GM21381 (cell line): ENCODE measurements around the gene ARAF.
"Not testable (repeated sequence)": the region's sequence is repeated elsewhere in the genome, so short reads cannot be mapped to it uniquely, and the experiment has no call there.

Experiments used
- ATAC-seq: cut with Tn5 transposase; IDR thresholded peaks from one replicate; pipeline ENCODE4 v1.9.1; 2021; ENCODE audit warnings: mild to moderate bottlenecking, moderate library complexity; ENCODE audit not compliant: unreplicated experiment

Gene ARAF

DNA sequence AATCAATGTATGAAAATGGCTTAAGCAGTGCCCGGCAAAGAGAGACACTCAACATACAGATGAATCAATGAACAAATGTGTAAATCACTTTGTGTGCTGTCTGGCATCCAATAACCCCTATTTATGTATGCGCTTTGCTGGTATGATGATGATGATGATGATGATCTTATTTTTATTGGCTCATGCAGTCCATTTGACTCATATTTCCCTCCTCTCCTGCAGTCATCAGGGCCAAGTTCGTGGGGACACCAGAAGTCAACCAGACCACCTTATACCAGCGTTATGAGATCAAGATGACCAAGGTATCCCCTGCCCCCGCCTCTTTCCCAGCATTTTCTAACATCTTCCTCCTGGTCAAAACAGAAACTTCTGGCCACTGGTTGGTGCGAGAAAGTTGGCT is 23.7 kb downstream of the ARAF start:
- ATAC-seq: no peak

DNA sequence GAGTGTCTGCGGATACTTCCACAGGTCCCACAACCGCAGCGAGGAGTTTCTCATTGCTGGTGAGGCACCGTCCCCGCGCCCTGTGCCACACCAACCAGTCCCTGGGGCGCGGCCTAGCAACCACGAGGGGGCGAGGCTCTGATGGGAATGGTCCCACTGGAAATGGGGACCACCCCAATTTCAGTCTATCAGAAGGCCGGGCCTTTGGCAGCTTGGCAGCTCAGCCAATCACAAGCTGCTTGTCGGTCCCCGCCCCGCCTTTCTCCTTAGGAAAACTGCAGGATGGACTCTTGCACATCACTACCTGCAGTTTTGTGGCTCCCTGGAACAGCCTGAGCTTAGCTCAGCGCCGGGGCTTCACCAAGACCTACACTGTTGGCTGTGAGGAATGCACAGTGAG is 24.3 kb downstream of the ARAF start:
- no peak for ATAC-seq

DNA sequence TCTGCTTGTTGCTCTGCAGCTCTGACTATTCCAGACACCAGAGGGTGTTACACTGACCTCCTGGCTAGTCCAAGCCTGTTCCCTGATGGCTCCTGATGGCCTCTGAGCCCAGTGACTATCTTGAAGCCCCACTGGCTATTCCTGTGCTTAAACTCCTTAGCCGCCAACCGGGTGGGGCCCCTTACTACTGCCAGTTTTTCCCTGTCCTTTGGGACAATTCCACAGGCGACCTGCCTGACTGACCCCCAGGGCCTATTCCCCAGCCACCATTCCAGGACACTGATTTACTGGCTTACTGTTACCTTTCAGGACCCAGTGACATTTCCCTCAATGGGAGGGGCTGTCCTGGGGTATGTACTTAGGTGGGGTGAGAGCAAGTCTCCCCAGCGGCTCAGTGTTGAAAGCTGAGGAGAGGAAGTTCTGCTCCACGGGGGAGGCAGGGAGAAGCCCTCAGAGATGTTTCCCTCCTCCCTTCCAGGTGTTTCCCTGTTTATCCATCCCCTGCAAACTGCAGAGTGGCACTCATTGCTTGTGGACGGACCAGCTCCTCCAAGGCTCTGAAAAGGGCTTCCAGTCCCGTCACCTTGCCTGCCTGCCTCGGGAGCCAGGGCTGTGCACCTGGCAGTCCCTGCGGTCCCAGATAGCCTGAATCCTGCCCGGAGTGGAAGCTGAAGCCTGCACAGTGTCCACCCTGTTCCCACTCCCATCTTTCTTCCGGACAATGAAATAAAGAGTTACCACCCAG is 25.2 kb downstream of the ARAF start:
- no peak for ATAC-seq

DNA sequence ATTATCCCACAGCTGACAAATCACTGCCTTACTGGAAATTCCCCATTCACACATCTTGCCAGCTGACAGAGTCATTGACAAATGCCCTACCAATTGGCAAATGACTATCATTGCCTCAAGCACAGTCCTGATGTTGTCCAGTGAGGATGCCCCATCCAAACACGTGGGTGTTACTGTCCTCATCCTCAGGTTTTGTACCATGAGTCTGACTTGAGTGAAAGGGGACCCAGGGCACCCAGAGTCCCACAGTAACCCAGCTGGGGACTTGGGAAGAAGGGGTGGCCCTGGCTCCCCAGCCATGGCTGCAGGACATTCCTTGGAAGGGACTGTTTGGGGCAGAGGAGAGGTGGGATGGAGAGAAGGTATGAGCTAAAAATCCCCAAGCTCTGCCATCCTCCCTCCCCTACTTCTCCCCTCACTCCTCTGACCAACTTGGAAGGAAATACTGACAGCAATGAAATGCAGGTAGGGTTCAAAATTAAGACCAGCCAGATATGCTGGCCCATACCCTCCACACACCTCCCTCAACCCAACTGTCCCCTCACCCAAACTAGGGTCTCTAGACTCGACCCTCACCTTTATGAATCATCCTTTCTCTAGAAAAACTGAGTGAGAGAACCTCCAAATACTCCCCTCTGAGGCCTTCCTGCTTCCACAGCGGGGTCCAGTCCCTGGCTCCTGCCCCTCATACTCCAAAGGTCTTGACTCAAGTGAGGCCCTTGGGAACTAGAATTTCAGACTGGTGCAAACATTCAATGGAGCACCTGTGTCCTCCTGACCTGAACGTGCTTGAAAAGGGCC is 26.3 kb downstream of the ARAF start:
- no peak for ATAC-seq

DNA sequence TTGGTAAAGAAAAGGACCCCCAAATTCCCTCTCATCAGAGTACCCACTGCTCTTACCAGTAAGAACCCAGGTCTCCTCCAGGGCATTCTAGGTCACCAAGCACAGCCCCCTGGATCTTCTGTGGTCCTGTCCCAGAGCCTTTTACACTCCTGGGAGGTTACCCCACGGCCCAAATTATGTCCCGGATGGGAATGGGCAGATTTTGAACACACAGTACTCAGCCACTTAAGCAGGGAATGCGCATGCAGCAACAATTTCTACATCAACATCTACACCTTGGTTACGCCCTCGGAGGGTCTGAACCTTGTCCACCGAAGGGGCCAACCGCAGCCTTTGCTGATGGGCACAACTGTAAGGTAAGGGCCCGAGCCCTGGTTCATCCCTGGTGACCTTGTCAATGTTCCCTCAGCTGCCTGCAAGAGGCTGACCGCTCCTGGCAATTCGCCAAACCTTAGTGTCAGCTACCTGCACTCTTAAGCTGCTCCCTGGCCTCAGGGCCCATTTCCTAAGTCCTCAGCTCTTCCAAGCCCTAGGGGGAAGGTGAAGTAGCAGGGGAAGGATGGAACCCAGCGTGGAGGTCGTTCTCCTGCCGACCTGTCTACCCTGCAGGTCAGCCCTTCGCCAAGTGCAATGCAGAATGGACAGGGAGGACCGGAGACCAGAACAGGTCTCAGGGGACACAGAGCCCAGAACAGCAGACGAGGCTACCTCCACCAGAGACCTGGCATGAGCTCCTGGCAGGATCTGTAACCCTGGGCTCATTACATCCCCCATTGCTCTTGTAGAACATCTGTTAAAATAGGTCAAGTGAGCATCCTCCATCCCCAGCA is 27.1 kb downstream of the ARAF start:
- ATAC-seq: no peak

DNA sequence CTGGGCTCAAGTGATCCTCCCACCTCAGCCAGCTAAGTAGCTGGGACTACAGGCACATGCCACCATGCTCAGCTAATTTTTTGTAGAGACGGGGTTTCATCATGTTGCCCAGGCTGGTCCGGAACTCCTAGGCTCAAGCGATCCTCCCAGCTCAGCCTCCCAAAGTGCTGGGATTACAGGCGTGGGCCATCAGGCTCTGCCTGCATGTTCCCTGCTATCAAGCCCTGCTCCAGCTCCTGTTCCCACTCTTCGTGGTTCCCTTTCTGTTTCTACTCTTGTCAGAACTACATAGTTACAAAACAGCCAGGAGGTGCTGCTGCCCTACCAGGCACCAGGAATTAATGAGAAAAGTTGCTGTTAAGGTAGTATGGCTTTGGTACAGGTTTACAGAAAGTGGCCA is 30.0 kb downstream of the ARAF start:
- no peak for ATAC-seq

DNA sequence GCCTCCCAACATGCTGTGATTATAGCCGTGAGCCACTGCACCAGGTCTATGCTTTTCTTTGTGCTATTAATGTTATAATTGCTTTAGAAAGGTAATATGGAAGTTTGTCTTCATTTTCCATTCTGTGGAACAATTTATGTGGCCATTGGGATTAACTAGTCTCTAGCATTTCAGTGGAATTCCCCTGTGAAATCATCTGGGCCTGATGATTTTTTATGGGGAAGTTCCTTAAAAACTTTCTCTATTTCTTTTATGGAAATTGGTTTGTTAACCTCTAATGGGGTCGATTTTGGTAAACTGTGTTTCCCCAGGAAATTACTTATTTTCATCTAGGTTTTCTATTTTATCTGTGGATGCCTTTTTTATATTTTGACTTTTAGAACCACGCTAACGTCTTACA is 32.5 kb downstream of the ARAF start:
- ATAC-seq: no peak

DNA sequence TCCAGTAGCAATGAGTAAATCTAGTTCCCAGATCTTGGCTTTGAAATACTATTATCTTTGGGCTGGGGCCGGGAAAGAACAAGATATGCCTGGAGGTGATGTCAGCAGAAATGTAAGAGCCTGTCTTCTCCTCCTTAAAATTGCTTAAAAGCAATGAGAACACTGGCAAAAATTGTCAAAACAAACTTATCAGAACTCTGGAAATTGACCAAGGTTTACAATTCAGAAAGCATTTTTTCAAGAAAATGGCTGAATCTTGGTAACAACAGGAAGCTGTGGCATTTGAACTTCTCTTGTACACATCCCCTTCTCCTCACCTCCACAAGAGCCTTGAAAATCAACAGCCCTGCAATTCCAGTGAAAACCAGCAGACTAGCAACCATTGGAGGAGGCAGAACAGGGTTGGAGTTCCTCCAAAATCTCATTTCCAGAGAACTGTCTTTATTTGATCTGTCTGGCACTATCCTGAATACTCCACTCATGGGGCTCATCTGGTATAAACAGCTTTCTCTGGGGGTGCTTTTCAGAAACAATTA is 34.8 kb downstream of the ARAF start:
- ATAC-seq: no peak

DNA sequence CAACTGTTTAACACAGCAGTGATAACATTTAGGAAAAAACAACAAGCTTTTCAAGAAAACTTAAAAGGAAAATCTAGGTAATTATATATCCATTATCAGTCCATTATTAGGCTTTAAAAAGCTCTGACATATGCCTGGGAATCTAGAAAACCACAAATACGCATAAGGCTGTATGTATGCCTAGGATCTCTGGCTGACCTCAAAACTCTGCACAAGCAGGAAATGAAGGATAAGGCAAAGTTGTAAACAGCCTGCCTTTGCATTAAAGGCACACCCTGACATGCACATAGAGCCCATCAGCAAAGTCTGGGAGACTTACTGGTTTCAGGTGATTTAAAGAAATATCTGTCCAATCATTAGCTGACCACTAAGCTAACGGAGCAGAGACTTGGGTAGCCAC is 35.3 kb downstream of the ARAF start:
- no peak for ATAC-seq

DNA sequence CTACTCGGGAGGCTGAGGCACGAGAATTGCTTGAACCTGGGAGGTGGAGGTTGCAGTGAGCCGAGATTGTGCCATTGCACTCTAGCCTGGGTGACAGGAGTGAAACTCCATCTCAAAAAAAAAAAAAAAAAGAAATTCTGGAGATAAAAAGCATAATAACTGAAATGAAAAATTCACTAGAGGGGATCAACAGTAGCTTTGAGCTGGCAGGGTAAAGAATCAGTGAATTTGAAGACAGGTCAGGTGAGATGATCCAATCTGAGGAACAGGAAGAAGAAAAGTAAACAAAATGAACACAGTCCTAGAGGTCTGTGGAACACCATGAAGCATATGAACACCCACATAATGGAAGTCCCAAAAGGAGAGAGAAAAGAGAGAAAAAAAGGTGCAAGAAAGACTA is 36.2 kb downstream of the ARAF start:
- ATAC-seq: no peak

DNA sequence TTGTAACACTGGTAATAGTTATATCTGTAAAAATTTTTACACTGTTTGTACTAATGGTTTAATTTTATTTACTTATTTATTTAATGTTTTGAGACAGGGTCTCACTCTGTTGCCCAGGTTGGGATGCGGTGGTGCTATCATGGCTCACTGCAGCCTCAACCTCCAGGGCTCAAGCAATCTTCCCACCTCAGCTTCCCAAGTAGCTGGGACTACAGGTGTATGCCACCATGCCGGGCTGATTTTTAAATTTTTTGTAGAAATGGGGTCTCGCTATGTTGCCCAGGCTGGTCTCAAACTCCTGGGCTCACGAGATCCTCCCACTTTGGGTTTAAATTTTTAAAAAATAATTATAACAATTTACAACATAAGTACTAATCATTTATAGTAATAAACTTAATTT is 42.1 kb downstream of the ARAF start:
- not testable (repeated sequence) for ATAC-seq

DNA sequence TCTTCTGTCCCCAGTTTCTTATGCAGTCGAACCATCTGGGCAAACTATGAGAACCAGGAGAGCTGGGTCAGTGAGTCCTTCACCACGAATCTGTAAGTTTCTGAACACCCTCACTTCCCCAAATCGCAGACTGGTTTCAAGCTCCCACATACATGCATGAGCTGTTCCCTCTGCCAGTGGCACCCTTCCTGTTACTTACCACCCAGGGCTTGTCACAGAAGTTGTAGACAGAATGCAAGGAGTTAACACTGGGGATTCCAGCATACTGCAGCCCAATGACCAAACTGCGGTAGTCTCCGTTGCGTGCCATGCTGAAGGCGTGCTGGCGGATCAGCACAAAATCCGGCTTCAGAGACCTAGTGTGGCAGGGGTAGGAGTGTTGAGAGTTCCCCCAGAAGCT is 44.0 kb downstream of the ARAF start:
- ATAC-seq: no peak

DNA sequence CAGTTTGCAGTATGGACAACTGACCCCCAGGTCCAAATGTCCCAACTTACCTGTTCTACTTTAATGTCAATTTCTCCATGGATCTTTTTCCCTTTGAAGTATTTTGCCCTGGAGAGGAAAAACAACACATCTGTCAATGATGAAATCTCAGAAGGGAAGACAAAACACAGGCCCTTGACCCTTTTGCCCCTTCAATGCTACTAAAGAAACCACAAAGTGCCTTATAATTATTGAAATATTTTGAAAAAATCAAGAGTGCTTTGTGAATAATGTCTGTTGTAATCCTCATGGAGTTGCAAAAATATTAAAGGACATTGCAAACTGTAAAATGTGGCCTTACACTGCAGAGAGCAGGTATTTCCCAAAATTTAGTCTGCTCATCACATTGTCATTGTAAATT is 46.1 kb downstream of the ARAF start:
- ATAC-seq: no peak

DNA sequence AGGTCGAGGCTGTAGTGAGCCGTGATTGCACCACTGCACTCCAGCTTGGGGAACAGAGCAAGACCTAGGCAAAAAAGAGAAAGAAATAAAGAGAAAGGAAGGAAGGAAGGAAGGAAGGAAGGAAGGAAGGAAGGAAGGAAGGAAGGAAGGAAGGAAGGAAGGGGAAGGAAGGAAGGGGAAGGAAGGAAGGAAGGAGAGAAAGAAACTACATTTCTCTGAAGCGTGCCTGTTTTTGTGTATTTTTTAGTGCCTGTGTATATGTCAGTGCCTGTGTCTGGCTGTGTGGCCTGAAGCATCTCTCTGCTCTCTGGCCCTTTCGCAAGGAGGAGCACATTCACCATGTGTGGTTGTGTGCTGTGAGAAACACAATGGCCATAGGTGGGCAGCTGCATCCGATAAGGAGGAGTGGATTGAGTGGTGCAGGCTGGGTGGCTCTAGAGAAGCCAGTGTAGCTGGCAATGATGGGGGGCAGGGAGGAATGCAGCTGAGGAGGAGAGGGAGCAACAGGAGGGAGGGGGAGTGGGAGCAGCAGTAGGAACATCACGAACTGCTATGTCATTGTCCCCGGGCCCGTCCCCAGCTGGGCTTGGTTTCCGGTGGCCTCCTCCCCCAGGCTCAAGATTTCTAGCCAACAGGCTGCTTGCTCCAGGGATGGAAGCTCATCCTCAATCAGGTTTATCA is 47.3 kb downstream of the ARAF start:
- ATAC-seq: no peak

DNA sequence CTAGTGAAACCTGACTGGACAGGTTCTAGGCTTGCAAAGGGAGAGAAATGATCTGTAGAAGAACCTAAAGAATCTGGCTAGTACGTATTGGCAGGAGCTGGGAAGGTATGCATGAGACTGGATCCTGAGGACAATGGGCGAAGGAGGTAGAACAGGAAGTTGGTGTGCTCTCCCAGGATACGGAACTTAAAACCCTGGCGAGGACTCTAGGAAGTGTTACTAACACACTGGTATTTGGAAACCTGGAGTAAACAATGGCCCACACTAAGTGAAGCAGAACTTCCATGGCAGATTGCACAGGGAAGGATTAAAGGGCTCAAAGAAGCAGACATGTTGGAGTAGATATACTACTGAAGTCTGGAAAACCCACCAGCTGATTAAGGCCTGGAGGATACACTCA is 49.5 kb downstream of the ARAF start:
- ATAC-seq: no peak

DNA sequence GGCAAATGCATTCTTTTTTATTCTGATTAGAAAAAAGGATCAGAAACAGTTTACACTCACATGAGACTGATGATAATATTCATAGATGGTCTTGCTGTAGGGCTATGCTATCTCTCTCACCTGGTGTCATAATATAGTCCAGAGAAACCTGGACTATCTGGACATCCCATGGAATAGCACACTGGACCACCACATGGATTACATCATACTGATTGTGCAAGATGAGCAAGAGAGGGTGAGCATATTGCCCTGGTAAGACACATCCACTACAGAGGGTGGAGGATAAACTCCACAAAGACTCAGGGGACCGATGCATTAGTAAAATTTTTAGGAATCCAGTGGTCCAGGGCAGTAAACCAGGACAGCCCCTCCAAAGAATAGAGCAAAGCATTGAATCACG is 50.5 kb downstream of the ARAF start:
- no peak for ATAC-seq

DNA sequence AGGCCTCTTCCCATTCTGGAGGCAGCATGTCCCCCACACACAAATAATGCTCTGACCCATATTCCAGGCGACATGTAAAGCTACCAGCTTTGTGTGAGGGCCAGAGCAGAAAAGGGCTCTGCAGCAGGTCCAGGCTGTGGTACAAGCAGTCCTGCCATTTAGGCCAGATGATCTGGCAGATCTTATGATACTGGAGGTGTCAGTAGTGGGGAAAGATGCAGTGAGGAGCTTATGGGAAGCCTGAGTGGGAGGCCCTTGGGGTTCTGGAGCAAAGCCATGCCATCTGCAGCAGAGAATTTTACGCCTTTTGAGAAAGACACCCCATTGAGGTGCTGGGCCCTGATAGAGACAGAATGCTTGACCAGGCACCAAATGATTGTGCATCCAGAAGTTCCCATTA is 50.9 kb downstream of the ARAF start:
- ATAC-seq: no peak

DNA sequence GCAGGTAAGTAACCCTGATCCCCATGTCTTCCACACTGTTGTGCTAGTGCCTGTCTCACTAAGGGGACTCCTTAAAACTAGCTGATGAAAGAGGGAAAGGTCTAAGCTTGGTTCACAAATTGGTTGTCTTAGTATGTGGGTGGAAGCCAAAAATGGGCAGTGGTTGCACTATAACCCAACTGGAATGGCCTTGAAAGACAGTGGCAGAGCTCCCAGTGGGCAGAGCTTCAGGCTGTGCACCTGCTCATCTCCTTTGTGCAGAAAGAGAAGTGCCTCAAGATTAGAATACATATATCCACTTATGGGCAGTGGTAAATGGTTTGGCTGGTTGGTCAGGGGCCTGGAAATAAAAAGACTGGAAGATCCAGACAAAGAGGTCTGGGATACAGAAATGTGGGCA is 51.4 kb downstream of the ARAF start:
- ATAC-seq: no peak

DNA sequence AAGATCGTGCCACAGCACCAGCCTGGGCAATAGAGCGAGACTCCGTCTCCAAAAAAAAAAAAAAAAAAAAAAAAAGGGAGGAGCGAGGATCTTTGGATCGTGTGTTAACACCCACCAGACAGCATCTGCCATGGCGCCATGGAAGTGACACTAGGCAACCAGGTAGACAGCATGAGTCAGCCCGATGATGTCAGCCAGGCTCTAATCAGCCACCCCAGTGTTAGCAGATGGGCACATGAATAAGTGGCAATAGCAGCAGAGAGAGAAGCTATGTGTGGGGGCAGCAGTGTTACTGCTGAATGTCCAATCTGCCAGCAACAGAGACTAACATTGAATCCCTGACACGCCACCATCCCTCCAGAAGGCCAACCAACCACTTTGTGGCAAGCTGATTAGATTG is 52.1 kb downstream of the ARAF start:
- no peak for ATAC-seq

DNA sequence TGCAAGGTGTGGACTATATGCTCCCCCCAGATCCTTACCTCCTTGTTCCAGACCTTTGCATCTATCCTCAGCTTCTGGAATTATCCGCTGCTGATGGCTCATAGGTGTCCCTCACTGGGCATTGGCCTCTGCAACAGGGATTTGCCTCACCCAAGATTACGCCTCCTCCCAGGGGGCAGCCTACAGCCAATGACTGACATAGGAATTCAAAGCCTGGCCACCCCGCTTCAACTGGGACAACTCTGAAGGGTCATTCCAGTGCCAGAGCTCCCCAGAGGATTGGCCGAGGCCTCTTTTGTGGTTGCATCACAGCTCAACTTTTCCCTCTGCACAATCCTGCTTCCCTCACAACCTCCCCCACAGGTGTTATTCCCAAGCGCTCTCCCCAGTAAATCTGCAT is 53.6 kb downstream of the ARAF start:
- ATAC-seq: no peak

DNA sequence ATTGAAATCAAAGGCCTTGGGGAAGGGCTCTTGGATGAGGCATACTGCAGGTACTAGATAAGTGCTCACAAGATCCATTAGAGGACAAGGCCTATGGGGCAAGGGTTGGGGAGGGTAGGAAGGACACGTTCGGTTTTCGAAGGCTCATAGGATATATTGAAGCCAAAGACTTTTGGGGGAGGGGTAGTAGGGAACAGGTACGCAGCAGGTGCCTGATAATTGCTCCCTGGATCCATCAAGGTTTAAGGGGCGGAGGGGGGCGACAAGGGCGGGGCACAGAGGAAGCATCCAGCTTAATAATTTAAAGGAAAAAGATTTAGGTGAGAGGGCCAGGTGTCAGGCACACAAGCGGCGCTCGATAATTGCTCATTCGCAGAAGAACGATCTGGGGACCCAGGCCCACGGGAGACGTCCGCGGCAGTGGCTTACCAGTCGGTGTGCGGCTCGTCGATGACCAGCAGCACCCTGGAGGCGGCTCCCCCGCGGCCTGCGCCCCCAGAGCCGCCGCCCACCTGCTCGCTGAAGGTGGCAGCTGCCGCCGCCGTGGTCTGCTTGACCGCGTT is 58.0 kb downstream of the ARAF start:
- ATAC-seq: no peak
